Thyroid gland (tissue), 4 donors: Measurements from ENCODE around the gene CBFA2T3. TPM values are rescaled to one million over a fixed set of nuclear protein-coding genes. Genes with fewer than 3 reads are reported as not detected.
"Not testable (repeated sequence)": the region's sequence is repeated elsewhere in the genome, so short reads cannot be mapped to it uniquely, and the experiment has no call there.

ENCODE experiments used
- DNase-seq, 2 donors: peaks; one replicate each; pipeline ENCODE4 v3.0.0-alpha.2; 2019
- H3K27ac ChIP-seq, 3 donors: fragments of 200-600 bp; sonication (generic); 1 replicate in 2 of 3; 2 replicates in 1 of 3; pipeline ENCODE4 v1.5.1; 2016 to 2019; ENCODE audit warnings: mild to moderate bottlenecking in 1 of 3, moderate library complexity in 1 of 3
- H3K27me3 ChIP-seq: fragments of 200-600 bp; sonication (generic); one replicate; pipeline ENCODE4 v1.5.1; 2019
- H3K36me3 ChIP-seq, 2 donors: fragments of 200-600 bp; sonication (generic); one replicate each; pipeline ENCODE4 v1.5.1; 2016 to 2019
- H3K4me1 ChIP-seq, 2 donors: fragments of 200-600 bp; sonication (generic); one replicate each; pipeline ENCODE4 v1.5.1; 2017 to 2019
- H3K4me3 ChIP-seq, 3 donors: fragments of 200-600 bp; sonication (generic); replicated peaks in 1 of 3; 1 replicate in 2 of 3; 2 replicates in 1 of 3; pipeline ENCODE4 v1.5.1; 2016; ENCODE audit warnings: mild to moderate bottlenecking in 1 of 3
- H3K9me3 ChIP-seq: fragments of 200-600 bp; sonication (generic); one replicate; pipeline ENCODE4 v1.5.1; 2017
- CTCF ChIP-seq, 6 experiments: fragments of 200-600 bp in 3 of 6; fragments of 450-650 bp in 3 of 6; sonication (generic) in 3 of 6; IDR thresholded peaks; one replicate each; pipeline ENCODE4 v1.5.1; 2016 to 2019; ENCODE audit warnings: antibody characterized with exemption in 6 of 6, mild to moderate bottlenecking in 2 of 6, inconsistent platforms in 1 of 6, moderate library complexity in 1 of 6
- POLR2A ChIP-seq, 2 donors: fragments of 450-650 bp; IDR thresholded peaks; one replicate each; pipeline ENCODE4 v1.6.1; 2017; ENCODE audit warnings: antibody characterized with exemption in 2 of 2, mild to moderate bottlenecking in 2 of 2, moderate library complexity in 1 of 2
- WGBS, 2 donors: methylation state at CpG; one replicate each; pipeline ENCODE4 v1.1.5; 2017; 5-methylcytosine and 5-hydroxymethylcytosine counted together
- intact Hi-C: fragments of 100-400 bp; cut with DNase I; formaldehyde crosslinking; loops from one replicate; pipeline ENCODE4 v1.15.1; 2023
- total RNA-seq, 4 donors: library from RNA; depleted of rRNA; stranded (reverse); fragments of >200 nt; gene quantifications; one replicate each; pipeline ENCODE4 v1.2.3, GENCODE V29; 2016

Gene CBFA2T3
- total RNA-seq, 4 donors from 2014 or later: 1.3 to 3.8 (median 2.6) TPM

DNA sequence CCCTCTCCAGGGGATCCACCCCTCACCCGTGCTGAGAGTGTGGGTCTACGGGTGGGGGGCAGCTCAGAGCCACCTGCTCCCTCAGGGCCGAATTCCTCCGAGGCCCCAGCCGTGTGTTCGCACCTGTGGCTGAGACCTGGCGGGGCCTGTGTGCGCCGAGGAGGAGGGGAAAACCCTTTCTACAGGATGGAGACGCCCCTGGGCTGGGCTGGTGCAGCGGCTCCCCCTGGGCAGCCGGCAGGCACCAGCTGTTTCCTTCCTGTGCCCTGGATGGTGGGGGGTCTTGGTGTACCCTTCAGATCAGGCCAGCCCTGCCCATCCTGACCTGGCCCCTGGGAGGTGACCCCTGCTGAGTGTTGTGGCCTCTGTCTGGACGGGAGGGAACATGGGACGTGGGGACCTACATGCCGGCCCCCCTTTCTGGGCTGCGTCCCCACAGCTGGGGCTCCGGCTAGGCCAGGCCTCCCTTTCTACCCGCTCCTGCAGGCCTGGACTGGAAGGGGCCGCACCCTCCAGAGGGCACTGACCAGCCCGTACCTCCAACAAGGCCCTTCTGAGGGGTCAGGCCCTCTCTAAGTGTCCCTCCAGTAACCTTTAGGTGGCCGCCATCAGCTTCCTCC is 82.2 kb downstream of the CBFA2T3 start:
- no peak for DNase-seq
- no peaks in the 10 kb centered on the region for H3K36me3 ChIP-seq
- TF ChIP-seq POLR2A (IDR thresholded peaks at IDR 0.05): no peak
- TF ChIP-seq CTCF (IDR thresholded peaks at IDR 0.05): no peak
- no peak overlapping the region for H3K4me3 ChIP-seq
- H3K9me3 ChIP-seq: no peaks in the 10 kb centered on the region
- WGBS, 2 donors: 78 to 83% methylated on average over 9 to 10 of the region's 21 CpGs
- no peak overlapping the region for H3K27ac ChIP-seq
- intact Hi-C loops: no loop called here
- H3K27me3 ChIP-seq: no peaks in the 10 kb centered on the region
- H3K4me1 ChIP-seq: no peaks in the 10 kb centered on the region

DNA sequence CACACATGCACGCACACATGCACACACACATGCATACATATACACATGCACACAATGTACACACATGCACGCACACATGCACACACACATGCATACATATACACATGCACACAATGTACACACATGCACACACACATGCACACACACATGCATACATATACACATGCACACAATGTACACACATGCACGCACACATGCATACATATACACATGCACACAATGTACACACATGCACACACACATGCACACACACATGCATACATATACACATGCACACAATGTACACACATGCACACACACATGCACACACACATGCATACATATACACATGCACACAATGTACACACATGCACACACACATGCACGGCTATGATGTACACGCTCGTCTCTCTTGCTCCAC is 82.7 kb downstream of the CBFA2T3 start:
- intact Hi-C loops: not testable (repeated sequence)
- WGBS, 2 donors: 100% methylated on average over 3 to 4 of the region's 6 CpGs

DNA sequence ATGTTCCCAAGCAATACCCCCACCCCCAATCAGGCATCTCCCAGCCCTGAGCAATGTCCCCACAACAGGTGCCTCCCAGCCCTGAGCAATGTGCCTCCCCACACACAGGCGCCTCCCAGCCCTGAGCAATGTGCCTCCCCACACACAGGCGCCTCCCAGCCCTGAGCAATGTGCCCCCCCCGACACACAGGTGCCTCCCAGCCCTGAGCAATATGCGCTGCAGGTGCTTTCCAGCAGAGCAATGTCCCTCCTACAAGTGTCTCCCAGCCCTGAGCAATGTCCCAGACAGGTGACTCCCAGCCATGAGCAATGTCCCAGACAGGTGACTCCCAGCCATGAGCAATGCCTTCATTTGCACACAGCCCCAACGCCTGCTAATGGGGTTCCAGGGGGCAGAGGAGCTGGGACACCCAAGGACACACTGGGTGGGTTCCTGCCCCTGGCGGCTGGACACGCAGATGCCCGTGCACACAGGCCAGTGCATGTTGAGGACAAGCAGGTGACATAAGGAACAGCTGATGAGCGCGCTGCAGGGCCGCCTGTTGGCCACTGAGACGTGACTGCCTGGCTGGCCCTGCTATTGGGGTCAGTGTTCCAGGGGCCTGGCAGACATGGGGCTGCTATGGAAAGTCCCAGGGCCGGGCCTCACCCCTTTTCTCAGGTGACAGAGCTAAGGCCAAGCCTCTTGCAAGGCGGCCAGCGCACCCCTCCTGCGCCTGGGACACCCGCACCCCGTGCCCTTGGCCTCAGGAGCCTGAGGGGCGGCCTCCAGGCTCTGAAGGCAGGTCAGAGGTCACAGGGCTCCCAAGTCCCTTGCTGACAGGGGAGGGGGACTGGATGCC is 83.7 kb downstream of the CBFA2T3 start:
- WGBS, 2 donors: 86 to 92% methylated on average over 7 to 16 of the region's 19 CpGs
- TF ChIP-seq CTCF (IDR thresholded peaks at IDR 0.05) (no peak), POLR2A (IDR thresholded peaks at IDR 0.05) (no peak)
- DNase-seq: no peak
- H3K27ac ChIP-seq: no peak overlapping the region
- H3K36me3 ChIP-seq: no peaks in the 10 kb centered on the region
- no peaks in the 10 kb centered on the region for H3K27me3 ChIP-seq
- no peak overlapping the region for H3K4me3 ChIP-seq
- intact Hi-C loops: no loop called here
- no peaks in the 10 kb centered on the region for H3K9me3 ChIP-seq
- no peaks in the 10 kb centered on the region for H3K4me1 ChIP-seq

More for the DNA sequence above, 82.7 kb downstream of the CBFA2T3 start:
- H3K36me3 ChIP-seq, DNase-seq, H3K4me3 ChIP-seq, H3K27ac ChIP-seq, H3K9me3 ChIP-seq, H3K27me3 ChIP-seq, H3K4me1 ChIP-seq: not testable (repeated sequence)

- peaks cover 4 to 11% of the 10 kb centered on the region in 2 donors for H3K4me1 ChIP-seq
- no peaks in the 10 kb centered on the region for H3K36me3 ChIP-seq
- no peaks in the 10 kb centered on the region for H3K9me3 ChIP-seq
- no peak overlapping the region for H3K27ac ChIP-seq
- intact Hi-C loops: no loop called here
- no peaks in the 10 kb centered on the region for H3K27me3 ChIP-seq
- H3K4me3 ChIP-seq: no peak overlapping the region
- TF ChIP-seq POLR2A (IDR thresholded peaks at IDR 0.05) (no peak), CTCF (IDR thresholded peaks at IDR 0.05) (no peak)
- 86 to 94% methylated on average over 13 to 16 of the region's 20 CpGs for WGBS, 2 donors
- no peak for DNase-seq
These were observed 84.9 kb downstream of the CBFA2T3 start for GRCh38 chr16:88892065-88892464.

- intact Hi-C loops: no loop called here
- DNase-seq: no peak
- H3K4me1 ChIP-seq: peaks cover 8 to 21% of the 10 kb centered on the region in 2 donors
- WGBS, 2 donors: 88 to 90% methylated on average over 14 to 16 of the region's 16 CpGs
- H3K36me3 ChIP-seq: no peaks in the 10 kb centered on the region
- no peak overlapping the region for H3K4me3 ChIP-seq
- TF ChIP-seq CTCF (IDR thresholded peaks at IDR 0.05): no peak
- TF ChIP-seq POLR2A (IDR thresholded peaks at IDR 0.05): no peak
- H3K9me3 ChIP-seq: no peaks in the 10 kb centered on the region
- no peak overlapping the region for H3K27ac ChIP-seq
- H3K27me3 ChIP-seq: no peaks in the 10 kb centered on the region
These were observed 85.9 kb downstream of the CBFA2T3 start for GRCh38 chr16:88891083-88891482.

DNA sequence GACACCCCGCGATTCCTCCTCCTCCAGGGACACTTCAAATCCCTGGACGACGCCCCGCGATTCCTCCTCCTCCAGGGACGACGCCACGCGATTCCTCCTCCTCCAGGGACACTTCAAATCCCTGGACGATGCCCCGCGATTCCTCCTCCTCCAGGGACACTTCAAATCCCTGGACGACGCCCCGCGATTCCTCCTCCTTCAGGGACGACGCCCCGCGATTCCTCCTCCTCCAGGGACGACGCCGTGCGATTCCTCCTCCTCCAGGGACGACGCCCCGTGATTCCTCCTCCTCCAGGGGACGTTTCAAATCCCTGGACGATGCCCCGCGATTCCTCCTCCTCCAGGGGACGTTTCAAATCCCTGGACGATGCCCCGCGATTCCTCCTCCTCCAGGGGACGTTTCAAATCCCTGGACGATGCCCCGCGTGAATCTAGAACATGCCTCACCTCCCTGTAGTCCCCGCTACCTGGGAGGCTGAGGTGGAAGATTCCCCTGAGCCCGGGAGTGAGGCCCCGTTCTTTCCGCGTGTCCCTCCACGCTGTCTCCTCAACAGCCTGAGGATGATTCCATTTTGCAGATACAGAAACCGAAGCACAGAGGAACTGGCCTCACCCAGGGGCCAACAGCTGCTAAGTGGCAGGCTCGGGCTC is 87.2 kb downstream of the CBFA2T3 start:
- 91 to 93% methylated on average over 47 to 48 of the region's 48 CpGs for WGBS, 2 donors
- intact Hi-C loops: not testable (repeated sequence)

More for the DNA sequence above, 87.2 kb downstream of the CBFA2T3 start:
- not testable (repeated sequence) for DNase-seq, H3K27me3 ChIP-seq, H3K4me3 ChIP-seq, H3K27ac ChIP-seq, H3K36me3 ChIP-seq, H3K9me3 ChIP-seq
- H3K4me1 ChIP-seq: peaks cover 14 to 29% of the 10 kb centered on the region in 2 donors
